ENCODE data around the gene ANKS1B. TPM values are rescaled to one million over a fixed set of nuclear protein-coding genes. Genes with fewer than 3 reads are reported as not detected.

Gene ANKS1B
- total RNA-seq, 1 experiment from 2014 or later: 0.54 TPM

DNA sequence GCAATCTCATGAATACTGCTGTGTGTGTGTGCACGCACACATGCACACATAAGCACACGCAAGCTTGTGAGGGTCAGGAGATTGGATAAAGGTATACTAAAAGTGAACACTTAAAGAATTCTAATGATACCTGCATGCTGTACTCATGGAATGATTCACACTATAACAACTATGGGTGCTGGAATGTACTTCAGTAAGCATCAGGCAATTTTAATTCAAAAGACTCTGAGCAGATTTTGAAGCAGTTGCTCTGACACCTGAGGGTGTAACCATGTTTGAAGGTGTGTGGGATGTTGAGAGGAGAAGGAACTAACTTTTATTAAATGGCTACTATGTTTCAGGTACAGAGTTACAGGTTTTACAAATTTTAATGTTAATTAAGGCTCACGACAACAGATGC is 275.6 kb downstream of the ANKS1B start:
- H3K9ac ChIP-seq (ENCODE audit: low read length): no peak overlapping the region
- POLR2A ChIA-PET: no interaction called here
- H3K9me2 ChIP-seq (ENCODE audit: insufficient read depth): no peaks in the 10 kb centered on the region
- H3K79me2 ChIP-seq (ENCODE audit: insufficient read depth, low read length): no peaks in the 10 kb centered on the region
- no peak for ATAC-seq
- no peak overlapping the region for H3K4me3 ChIP-seq (replicated peaks in 1 of 2; ENCODE audit: low read depth in 1 of 2, low read length in 2 of 2)
- no TSS peak for BruUV-seq (replicated peaks)
- TF ChIP-seq JUND (IDR thresholded peaks at IDR 0.05): no peak
- TF ChIP-seq, protein P1, sequence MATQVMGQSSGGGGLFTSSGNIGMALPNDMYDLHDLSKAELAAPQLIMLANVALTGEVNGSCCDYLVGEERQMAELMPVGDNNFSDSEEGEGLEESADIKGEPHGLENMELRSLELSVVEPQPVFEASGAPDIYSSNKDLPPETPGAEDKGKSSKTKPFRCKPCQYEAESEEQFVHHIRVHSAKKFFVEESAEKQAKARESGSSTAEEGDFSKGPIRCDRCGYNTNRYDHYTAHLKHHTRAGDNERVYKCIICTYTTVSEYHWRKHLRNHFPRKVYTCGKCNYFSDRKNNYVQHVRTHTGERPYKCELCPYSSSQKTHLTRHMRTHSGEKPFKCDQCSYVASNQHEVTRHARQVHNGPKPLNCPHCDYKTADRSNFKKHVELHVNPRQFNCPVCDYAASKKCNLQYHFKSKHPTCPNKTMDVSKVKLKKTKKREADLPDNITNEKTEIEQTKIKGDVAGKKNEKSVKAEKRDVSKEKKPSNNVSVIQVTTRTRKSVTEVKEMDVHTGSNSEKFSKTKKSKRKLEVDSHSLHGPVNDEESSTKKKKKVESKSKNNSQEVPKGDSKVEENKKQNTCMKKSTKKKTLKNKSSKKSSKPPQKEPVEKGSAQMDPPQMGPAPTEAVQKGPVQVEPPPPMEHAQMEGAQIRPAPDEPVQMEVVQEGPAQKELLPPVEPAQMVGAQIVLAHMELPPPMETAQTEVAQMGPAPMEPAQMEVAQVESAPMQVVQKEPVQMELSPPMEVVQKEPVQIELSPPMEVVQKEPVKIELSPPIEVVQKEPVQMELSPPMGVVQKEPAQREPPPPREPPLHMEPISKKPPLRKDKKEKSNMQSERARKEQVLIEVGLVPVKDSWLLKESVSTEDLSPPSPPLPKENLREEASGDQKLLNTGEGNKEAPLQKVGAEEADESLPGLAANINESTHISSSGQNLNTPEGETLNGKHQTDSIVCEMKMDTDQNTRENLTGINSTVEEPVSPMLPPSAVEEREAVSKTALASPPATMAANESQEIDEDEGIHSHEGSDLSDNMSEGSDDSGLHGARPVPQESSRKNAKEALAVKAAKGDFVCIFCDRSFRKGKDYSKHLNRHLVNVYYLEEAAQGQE (IDR thresholded peaks at IDR 0.05; ENCODE audit: low read depth): no peak
- TF ChIP-seq ZFX (IDR thresholded peaks at IDR 0.05): no peak
- TF ChIP-seq SIN3A (IDR thresholded peaks at IDR 0.05; ENCODE audit: low read depth): no peak
- TF ChIP-seq POLR2AphosphoS5 (IDR thresholded peaks at IDR 0.05; ENCODE audit: low read depth, low read length): no peak
- no peak for TF ChIP-seq CEBPB (IDR thresholded peaks at IDR 0.05; ENCODE audit: low read depth)
- TF ChIP-seq ZNF274 (IDR thresholded peaks at IDR 0.05; ENCODE audit: low read depth, low read length): no peak
- TF ChIP-seq, protein P2, sequence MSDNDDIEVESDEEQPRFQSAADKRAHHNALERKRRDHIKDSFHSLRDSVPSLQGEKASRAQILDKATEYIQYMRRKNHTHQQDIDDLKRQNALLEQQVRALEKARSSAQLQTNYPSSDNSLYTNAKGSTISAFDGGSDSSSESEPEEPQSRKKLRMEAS (IDR thresholded peaks at IDR 0.05): no peak
- TF ChIP-seq EZH2phosphoT487 (IDR thresholded peaks at IDR 0.05; ENCODE audit: borderline replicate concordance): no peak
- TF ChIP-seq SP1 (IDR thresholded peaks at IDR 0.05; ENCODE audit: low read depth): no peak
- TF ChIP-seq ELF1 (IDR thresholded peaks at IDR 0.05; ENCODE audit: borderline replicate concordance, low read depth): no peak
- TF ChIP-seq RAD21 (IDR thresholded peaks at IDR 0.05; ENCODE audit: low read depth): no peak
- no peak for TF ChIP-seq CBX3 (IDR thresholded peaks at IDR 0.05; ENCODE audit: low read depth)
- no peak for DNase-seq (ENCODE audit: low read depth, low spot score)
- no peak overlapping the region for H3K27ac ChIP-seq (ENCODE audit: low read depth, low read length)
- CTCF ChIA-PET: no interaction called here
- no peaks in the 10 kb centered on the region for H3K36me3 ChIP-seq (ENCODE audit: control insufficient read depth in 1 of 2, insufficient read depth in 2 of 2, low read length in 2 of 2)
- RAD21 ChIA-PET (ENCODE audit: low non-redundant PET in 1 of 2, low total read pairs in 2 of 2, uncharacterized antibody in 2 of 2, unreplicated experiment in 2 of 2): no interaction called here
- no peaks in the 10 kb centered on the region for H3K27me3 ChIP-seq (ENCODE audit: insufficient read depth, low read length)
- H4K20me1 ChIP-seq (ENCODE audit: insufficient read depth): no peaks in the 10 kb centered on the region
- intact Hi-C loops (cut with micrococcal nuclease): no loop called here
- no peak overlapping the region for H3K4me2 ChIP-seq (ENCODE audit: low read length)
- H3K9me3 ChIP-seq (ENCODE audit: control insufficient read depth in 1 of 2, insufficient read depth in 1 of 2, low read depth in 1 of 2, low read length in 2 of 2): no peaks in the 10 kb centered on the region
- H3K4me1 ChIP-seq (ENCODE audit: control insufficient read depth in 1 of 2, insufficient read depth in 2 of 2, low read length in 2 of 2): no peaks in the 10 kb centered on the region
- no peak overlapping the region for H2AFZ ChIP-seq (ENCODE audit: low read depth, low read length, poor library complexity, severe bottlenecking)

Measured in HCT116 (cell line).